Measurements from ENCODE around the gene NOS3.

Gene NOS3

DNA sequence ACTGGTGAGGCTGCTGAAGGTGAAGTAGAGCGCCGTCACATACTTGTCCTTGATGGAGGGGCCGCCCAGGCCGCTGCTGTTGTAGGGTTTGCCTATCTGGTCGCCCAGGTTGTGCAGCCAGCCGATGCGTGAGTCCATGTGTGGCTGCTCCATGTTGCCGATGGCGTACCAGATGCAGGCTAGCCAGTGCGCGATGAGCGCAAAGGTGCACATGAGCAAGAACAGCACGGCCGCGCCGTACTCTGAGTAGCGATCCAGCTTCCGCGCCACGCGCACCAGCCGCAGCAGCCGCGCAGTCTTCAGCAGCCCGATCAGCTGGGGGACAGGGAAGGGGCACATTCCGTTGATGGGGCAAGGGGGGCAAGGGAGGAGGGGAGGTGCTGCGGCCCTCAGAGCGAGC is 39.3 kb upstream of the NOS3 start:
- DNase-seq: no peak

DNA sequence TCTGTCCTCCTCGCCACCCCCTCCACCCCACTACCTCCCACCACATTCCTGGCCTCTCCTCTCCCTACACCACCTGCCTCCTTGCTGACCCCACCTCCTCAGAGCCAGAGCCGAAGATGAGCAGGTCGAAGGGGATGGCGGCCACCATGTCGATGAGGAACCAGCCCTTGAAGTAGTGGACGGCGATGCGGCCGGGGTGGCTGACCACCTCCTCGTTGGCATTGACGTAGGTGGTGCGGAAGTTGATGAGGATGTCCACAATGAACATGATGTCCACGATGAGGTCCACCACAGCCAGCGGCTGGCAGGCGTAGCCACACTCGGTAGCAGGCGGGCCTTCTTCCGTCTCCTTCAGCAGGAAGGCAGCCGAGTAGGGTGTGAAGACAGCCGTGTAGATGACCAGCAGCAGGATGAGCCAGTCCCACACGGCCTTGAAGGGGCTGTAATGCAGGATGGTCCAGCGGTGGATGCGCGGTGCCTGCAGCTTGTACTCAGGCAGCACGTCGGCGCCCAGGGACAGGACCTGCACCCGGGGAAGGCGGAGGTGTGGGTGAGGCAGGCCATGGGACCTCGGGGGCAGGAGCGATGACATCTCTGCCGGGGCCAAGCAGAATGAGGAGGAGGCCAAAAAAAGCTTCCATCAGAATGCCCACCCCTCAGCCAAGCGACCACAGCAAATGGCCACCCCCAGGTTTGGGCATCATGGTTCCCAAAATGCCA is 38.3 kb upstream of the NOS3 start:
- DNase-seq: no peak

DNA sequence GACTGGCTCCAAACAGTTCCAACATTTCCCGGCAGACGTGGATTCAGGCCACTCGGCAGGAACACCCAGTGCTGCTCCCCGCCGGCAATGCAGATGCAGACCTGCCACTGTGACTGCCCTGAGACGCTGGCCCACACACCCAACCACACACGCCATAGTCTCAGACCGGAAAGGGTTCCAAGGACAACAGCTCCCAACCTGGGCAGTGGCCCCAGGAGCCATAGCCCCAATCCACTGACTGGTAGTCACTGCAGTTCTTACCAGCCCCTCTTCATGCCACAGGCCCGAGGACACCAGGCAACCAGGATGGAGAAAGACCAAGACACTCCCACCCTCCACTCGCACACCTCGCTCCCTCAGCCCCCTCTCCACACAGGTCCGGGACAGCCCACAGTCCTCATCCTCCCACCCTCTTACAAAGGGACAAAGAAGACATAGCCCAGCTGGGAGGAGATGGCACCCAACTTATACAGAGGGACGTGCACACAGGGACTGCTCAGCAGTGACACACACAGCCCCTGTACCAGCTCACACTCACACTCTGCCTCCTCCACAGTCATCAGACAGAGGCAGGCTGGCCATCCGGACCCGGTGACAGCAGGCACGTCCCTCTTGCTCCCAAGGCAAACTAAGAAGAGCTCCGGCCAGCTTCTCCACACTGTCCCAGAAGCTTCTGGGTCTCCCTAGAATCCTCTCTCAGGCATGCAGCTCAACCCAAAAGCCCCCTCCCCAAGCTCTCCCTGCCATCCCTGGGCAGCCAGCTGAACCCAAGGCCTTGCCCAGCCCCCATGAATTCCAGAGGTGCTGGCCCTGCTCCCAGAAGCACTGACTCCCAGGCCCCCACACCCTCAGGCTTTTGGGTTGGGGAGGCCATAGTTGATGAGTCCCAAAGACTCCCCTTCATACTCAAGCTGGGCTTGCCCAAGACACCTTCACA is 37.5 kb upstream of the NOS3 start:
- no peak for DNase-seq

DNA sequence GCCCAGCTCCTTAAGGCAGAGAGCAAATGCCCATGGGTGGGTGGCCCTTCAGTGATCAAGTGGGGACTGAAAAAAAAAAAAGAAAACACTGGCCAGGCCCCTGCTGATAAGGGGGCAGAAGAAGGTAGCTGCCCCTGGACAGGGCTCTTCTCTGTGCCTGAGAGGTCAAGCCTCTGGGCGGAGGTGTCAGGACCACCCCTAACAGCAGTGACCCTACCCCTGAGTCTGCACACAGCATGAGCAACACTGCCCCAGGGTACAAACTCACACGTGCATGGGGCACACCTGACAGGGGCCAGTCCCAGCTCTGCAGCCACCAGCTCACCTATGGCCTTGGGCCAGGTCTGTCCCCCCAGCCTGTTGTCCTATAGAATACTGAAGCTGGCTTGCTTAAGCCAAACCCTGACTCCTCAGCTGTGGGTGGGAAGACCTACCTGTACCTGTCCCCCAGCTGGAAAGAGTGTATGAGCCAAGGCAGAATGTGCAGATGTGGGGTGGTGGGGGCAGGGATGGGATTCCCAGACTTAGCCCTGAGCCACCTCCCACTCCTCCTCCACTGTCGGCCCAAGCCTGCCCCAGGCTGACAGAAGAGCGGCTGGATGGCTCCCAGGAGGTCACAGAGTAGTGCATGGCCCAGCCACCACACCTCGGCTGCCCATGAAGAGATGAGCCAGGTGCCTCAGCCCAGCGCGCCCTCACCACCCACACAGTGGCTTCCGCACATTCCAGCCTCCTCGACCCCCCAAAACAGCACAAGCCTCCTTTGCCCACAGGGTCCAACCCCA is 36.4 kb upstream of the NOS3 start:
- DNase-seq: no peak

DNA sequence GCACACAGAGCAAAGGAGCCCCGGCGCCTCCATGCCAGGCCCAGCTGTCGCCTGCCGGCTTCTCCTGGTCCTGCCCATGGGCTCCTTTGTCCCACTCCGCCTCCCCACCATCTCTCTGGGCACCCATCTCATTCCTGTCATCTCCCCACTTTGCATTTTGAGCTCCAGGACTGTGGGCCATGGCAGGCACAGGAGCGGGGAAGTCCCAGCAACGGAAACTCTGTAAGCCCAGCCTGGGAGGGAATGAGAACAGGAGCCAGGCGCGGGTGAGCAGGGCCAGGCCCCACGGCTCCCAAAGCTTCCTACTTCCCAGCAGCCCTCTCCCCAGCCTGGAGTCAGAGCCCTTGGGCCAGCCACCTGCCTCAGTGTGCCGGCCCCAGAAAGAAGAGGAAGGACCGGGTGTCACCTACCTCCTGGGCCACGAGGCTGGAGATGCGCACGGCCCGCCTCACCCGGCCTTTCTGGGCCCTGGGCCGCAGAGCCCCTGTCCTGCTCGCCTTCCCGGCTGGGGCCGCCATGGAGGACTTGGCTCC is 35.8 kb upstream of the NOS3 start:
- no peak for DNase-seq

DNA sequence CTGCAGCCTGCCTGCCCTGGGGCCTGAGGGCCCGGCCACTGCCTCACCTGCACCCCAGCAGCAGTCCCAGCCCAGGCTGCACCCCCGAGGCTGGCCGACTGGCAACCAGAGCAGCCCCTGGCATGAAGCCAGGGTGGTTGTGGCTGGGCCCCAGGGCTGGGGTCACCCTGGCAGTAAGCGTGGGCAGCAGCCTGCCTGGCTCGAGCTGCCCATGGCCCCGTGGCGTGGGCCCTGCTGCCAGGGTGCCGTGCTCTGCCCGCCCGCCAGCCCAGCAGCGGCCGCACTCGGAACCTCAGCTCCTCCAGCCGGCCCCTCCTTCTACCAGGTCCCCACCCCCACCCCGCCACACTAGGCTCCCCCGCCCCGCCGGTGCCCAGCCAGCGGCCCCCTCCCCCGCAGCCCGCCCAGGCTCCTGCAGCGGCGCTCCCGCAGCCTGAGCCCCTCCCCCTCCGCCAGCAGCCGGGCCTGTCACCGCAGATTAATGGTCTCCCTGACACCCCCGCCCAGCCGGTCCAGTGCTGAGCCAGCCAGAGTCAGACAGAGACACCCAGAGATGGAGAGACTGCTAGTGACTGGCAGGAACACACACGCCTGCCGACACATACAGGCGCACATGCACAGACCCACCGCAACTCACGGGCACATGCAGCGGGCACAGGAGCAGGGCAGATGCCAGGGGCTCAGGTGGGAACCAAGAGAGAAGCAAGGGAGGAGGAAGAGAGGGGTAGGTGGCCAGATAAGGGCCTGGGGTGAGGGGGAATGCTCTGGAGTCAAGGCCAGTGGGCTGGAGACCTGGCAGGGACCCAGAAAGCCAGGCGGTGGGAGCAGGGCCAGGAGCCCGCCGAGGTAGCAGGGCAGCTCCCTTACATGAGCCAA is 35.1 kb upstream of the NOS3 start:
- peak in 23 of 56 donors; percentile 16 to 78 (median 37) for DNase-seq

DNA sequence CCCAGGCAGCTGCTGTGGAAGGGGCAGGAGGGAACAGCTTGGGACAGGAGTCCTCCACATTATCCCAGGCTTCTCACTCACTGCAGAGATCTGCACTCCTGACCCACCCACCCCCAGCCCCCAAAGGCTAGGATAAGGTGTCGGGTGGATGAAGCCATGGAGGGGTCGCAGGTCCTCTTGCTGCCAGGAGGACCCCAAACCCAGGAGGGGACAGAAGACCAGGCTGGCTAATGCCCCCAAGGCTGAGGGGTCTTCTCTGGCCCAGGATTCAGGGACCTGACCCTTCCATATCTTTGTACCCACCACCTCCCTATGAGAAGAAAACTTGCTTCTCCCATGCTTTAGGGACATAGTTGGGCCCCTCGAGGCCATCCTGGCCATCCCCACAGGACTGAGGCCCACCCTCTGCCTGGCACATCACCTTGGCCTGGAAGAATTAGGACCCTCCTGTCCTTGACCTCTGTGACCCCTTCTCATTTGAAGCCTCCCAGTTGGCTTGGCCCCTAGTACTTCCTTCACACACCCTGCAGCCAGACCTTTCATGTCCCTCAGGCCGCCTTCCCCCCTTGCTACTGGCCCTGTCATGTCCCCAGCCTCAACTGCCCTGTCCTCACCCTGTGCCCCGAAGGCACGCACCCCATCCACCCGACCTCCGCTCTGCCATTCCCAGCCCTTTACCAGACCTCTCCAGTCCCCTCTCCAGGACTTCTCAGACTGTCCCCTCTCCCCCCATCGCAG is 34.3 kb upstream of the NOS3 start:
- no peak for DNase-seq

DNA sequence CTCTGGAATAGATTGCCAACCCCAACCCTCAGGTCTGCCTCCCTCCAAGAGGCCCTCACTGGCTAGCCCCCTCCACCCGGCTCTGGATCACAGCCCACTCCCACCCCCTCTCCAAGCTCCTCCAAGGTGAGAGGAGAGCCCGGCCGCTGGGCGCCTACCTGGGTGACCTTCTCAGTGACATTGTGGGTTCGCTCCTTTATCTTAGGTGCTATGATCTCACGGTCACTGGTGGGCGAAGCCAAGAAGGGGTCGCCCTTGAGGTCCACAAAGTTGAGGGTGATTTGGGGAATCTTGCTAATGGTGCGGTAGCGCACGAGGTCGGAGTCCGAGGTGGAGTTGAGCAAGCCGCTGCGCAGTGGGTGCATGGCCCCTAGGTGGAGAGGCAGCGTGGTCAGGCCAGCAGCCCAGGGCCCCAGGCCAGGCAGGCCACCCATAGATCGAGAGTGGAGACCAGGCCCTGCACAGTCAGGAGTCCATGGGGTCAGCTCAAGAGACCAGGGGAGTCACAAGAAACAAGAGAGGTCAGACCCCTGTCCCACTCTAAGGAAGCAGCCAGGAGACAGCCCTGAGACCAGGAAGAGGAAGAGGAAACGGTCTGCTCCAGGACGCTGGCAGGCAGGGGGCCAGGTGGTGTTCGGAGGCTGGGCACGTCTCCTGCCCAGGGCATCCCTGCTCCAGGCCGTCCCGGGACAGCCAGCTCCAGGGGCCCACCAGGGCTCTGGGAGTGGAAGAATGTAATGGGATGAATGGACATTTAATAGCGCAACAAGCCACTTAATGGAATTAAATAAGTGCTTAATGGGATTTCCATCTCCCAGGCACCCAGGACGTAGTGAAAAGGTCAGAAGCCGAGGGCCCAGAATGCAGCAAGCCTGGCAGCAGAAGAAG is 33.4 kb upstream of the NOS3 start:
- DNase-seq: no peak

DNA sequence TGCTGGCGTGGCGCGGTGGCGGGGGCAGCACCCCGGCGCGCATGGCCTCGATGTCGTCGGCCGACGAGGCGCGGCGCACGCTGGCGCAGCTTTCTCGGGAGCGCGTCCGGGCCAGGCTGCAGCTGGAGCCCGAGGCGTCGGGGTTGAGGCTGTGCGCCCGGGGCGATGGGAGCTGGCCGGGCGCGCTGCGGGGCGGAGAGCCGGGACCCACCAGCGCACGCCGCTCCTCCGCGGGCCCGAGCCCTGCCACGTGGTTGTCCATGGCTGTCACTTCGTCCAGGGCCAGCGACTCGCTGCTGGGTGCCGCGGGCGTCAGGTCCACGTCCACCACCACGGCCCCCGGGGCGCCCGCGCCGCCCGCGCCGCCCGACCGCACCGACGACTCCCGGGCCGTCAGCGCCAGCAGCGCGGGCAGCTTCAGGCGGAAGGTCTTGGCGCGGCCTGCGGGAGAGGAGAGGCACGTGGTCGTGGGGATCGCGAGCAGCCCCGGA is 32.7 kb upstream of the NOS3 start:
- DNase-seq: no peak

DNA sequence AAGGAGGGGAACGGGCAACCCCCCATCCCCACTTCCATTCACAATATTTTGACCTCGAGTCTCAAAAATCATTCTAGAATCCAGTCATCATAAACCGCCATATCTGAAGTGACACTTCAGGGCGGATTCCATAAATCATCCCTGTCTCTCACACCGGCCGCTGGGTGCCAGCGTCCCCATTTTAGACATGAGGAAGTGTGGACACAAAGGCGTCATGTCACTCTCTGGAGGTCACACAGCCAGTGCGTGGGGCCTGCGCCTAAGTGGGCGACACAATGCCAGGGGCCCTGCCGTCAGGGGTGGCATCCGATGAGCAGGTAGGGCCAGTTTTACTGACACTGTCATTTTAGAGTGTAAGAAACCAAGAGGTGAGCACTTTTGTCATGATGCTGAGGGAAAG is 32.2 kb upstream of the NOS3 start:
- DNase-seq: no peak

DNA sequence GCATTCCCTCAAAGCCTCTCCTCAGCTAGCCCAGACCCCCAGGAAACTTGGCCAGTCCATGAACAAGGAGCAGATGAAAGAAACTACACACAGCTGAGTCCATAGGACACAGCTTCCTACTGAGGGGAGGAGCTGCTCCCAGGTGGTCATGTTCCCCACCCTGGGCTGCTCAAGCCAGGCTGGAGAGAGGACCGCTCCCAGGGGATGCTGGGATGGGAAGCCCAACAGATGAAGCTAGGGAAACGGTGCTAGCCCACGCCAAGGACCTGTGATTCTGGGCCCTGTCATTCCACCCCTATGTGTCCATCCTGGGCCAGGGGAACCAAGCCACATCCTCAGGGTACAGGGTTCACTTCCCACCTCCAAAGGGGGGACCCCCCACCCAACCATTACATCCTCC is 31.7 kb upstream of the NOS3 start:
- no peak for DNase-seq

DNA sequence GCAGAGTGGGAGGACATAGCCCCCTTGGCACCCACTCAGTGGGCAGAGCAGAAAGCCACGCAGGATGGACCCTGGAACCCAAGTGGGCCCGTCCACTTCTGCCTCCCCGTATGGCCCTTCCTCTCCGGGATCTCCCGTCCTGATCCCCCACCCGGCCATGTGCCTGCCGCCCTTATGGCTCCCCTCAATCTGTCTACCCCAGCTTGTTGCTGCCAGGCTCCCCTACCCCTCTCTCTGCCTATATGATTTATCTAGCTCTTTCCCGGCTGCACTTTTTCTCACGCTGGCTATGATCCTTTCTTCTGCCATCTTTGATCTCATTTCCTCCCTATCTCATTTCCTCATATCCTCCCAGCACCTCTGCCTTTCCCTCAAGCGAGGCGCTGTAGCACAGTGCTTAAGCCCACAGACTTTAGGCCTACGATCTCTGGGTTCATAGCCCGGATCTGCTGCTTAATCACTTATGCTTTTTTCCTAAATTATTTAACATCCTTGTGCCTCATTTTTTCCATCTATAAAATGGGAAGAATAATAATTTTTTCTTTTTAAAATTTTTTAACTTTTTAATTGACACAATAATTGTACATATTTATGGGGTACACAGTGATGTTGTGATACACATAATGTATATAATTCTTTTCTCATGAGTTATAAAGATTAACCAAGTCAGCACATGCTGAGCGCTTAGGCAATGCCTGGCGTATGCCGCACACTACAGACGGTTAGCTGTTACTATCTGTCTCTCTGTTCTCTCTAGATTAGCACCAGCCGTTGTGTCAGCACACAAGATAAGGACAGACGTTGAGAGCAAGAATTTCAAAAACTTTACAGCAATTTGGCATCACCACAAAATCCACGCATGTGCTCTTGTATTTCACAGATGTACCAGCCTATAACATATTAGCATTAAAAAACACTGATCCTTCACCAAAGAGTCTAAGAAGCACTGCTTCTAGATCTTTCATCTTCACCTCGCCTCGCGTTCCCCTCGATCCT is 30.8 kb upstream of the NOS3 start:
- no peak for DNase-seq

DNA sequence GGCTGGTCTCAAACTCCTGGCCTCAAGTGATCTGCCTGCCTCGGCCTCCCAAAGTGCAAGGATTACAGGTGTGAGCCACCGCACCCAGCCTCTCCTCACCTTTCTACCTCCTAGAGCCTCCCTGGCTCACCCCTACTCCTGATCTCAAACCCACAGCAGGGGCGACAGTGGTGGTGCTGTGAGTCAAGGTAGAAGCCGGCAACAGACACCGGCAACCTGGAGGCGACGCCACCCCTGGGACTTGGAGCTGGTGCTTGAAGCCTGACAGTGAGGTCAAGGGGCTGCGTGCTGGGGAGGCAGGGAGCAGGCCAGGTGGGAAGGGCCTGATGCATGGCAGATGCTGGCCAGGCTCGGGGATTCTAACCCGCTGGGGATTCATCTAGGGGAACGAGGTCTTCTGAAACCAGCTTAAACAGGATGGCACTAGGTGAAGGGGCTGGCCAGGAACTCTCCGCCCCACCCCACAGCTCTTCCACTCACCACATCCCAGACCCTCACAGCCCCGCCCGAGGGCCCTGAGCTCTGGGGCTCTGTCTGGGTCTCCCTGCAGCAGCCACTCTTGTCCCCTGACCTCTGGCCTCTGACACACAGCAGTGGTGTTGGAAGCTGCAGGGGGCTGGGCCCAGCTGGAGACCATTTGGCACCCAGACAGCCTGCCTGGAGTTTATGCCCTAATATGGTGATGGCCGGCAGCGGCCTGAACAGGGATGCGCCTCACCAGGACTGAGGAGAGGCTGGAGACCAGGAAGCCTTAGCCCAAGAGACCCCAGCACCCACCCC is 29.1 kb upstream of the NOS3 start:
- no peak for DNase-seq

DNA sequence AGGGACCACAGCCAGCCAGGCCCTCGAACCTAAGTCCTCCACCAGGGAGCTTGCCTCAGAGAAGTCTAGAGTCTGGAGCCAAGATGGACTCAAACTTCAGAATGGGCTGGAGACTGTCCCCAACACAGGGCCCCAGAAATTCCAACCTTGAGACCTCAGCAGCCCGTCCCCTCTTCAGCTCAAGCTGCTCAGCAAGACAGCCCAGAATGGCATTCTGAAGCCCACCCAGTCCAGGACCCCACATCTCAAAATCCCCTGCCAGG is 28.6 kb upstream of the NOS3 start:
- DNase-seq: no peak

DNA sequence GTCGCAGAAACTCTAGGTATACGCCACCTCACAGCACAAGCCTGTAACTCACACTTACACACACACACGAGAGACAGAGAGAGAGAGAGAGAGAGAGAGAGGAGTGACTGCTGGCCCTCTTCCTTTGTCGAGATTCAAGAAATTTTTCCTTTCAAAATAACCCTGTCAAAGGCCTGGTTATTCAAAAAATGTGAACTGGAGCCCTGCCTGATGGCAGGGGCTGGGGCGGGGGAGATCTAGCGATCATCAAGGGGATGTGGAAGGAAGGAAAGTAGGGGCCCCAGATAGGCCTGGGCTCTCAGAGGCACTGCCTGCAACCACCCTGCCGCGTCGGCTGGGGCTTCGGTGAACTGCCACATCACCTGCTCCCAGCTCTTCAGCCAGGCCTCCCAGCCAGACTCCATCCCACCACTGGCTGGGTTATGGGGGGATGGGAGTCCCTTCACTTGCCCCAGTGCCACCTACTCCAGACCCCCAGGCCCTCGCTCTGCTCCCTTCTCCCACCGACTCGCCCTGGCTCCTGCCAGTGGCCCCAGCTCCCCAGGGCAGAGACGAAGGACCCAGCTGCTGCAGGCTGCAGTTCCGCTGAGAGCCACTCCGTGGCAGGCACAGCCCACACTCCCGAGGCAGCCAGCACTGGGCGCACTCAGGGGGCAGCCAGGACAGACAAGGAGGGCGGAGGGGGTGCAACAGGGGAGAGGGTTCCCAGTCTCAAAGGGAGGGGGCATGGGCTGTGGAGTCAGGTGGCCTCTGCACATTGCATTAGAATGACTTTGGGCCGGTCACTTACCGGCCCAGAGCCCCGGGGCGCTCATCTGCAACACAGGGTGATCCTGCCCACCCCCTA is 28.0 kb upstream of the NOS3 start:
- DNase-seq: peak in 32 of 56 donors; percentile 6 to 74 (median 38)

Data from amygdala (tissue), 56 donors.